CD14-positive monocyte (primary cell): ENCODE results near the gene PDCD4. TPM values are rescaled to one million over a fixed set of nuclear protein-coding genes. Genes with fewer than 3 reads are reported as not detected.

ENCODE experiments used
- DNase-seq, 3 donors: peaks; one replicate each; pipeline ENCODE4 v3.0.0-alpha.2; 2011 to 2022
- H2AFZ ChIP-seq: 2 replicates; pipeline ENCODE4 v1.6.0; 2012; ENCODE audit warnings: mild to moderate bottlenecking, low read depth, low read length, inconsistent platforms; ENCODE audit not compliant: insufficient read depth, poor library complexity, severe bottlenecking
- H3K27ac ChIP-seq, 2 donors: 1 replicate in 1 of 2; 2 replicates in 1 of 2; pipeline ENCODE4 v1.5.1; 2012 to 2013; ENCODE audit warnings: low read length in 2 of 2, control low read depth in 1 of 2, inconsistent platforms in 1 of 2, low read depth in 1 of 2, mild to moderate bottlenecking in 1 of 2
- H3K27me3 ChIP-seq, 2 donors: one replicate each; pipeline versions ENCODE4 v1.6.0 to v1.6.1; 2011 to 2013; ENCODE audit warnings: low read length in 2 of 2; ENCODE audit not compliant: control insufficient read depth in 2 of 2, insufficient read depth in 2 of 2
- H3K36me3 ChIP-seq, 2 donors: replicated peaks in 1 of 2; 1 replicate in 1 of 2; 2 replicates in 1 of 2; pipeline versions ENCODE4 v1.5.1 to v1.6.1; 2012 to 2013; ENCODE audit warnings: low read length in 2 of 2, control low read depth in 1 of 2, inconsistent platforms in 1 of 2, mild to moderate bottlenecking in 1 of 2; ENCODE audit not compliant: insufficient read depth in 2 of 2, control insufficient read depth in 1 of 2
- H3K4me1 ChIP-seq, 2 donors: 1 replicate in 1 of 2; 2 replicates in 1 of 2; pipeline versions ENCODE4 v1.5.1 to v1.6.1; 2012 to 2013; ENCODE audit warnings: low read length in 2 of 2, control low read depth in 1 of 2, inconsistent platforms in 1 of 2, mild to moderate bottlenecking in 1 of 2, moderate library complexity in 1 of 2; ENCODE audit not compliant: insufficient read depth in 2 of 2, control insufficient read depth in 1 of 2
- H3K4me2 ChIP-seq: replicated peaks from 2 replicates; pipeline ENCODE3; 2012; ENCODE audit warnings: low read length, moderate library complexity, mild to moderate bottlenecking; ENCODE audit not compliant: poor library complexity, severe bottlenecking; ENCODE audit errors: extremely low read depth
- H3K4me3 ChIP-seq, 3 experiments: fragments of 200-600 bp in 1 of 3; sonication (generic) in 1 of 3; replicated peaks in 1 of 3; 1 replicate in 2 of 3; 2 replicates in 1 of 3; pipeline ENCODE4 v1.5.1; 2011 to 2013; ENCODE audit warnings: low read length in 3 of 3, mild to moderate bottlenecking in 3 of 3, control low read depth in 2 of 3, low read depth in 2 of 3, inconsistent platforms in 1 of 3, moderate library complexity in 1 of 3
- H3K79me2 ChIP-seq: 2 replicates; pipeline ENCODE4 v1.6.0; 2012; ENCODE audit warnings: mild to moderate bottlenecking, control low read depth, inconsistent platforms, low read length, moderate library complexity; ENCODE audit not compliant: insufficient read depth
- H3K9ac ChIP-seq: 2 replicates; pipeline ENCODE4 v1.6.0; 2017; ENCODE audit warnings: low read length, mild to moderate bottlenecking; ENCODE audit not compliant: insufficient read depth, poor library complexity, severe bottlenecking
- H3K9me3 ChIP-seq, 2 donors: replicated peaks in 1 of 2; 1 replicate in 1 of 2; 2 replicates in 1 of 2; pipeline versions ENCODE4 v1.5.1 to v1.6.1; 2012 to 2013; ENCODE audit warnings: low read length in 2 of 2, control low read depth in 1 of 2; ENCODE audit not compliant: control insufficient read depth in 1 of 2, insufficient read depth in 1 of 2
- H4K20me1 ChIP-seq: 2 replicates; pipeline ENCODE4 v1.6.0; 2012; ENCODE audit warnings: mild to moderate bottlenecking, low read length, control low read depth, moderate library complexity; ENCODE audit not compliant: insufficient read depth
- H3K27ac Mint-ChIP-seq, 7 donors: one replicate each; pipeline ENCODE4 v1.8.0; 2020; ENCODE audit warnings: mild to moderate bottlenecking in 7 of 7, mixed read lengths in 7 of 7, moderate library complexity in 6 of 7, inconsistent platforms in 2 of 7
- H3K27me3 Mint-ChIP-seq, 3 donors: one replicate each; pipeline ENCODE4 v1.8.0; 2021 to 2022; ENCODE audit warnings: low read depth in 3 of 3, mild to moderate bottlenecking in 3 of 3, mixed read lengths in 3 of 3, moderate library complexity in 3 of 3, inconsistent platforms in 1 of 3
- H3K36me3 Mint-ChIP-seq, 2 donors: one replicate each; pipeline ENCODE4 v1.8.0; 2020; ENCODE audit warnings: mixed read lengths in 2 of 2, inconsistent platforms in 1 of 2, mild to moderate bottlenecking in 1 of 2
- H3K4me1 Mint-ChIP-seq: one replicate; pipeline ENCODE4 v1.8.0; 2020; ENCODE audit warnings: mild to moderate bottlenecking, mixed read lengths
- H3K4me3 Mint-ChIP-seq, 2 donors: one replicate each; pipeline ENCODE4 v1.8.0; 2020; ENCODE audit warnings: mild to moderate bottlenecking in 2 of 2, mixed read lengths in 2 of 2, moderate library complexity in 1 of 2
- H3K9me3 Mint-ChIP-seq, 7 donors: one replicate each; pipeline ENCODE4 v1.8.0; 2020 to 2022; ENCODE audit warnings: mixed read lengths in 7 of 7, mild to moderate bottlenecking in 6 of 7, moderate library complexity in 6 of 7, inconsistent platforms in 2 of 7
- CTCF ChIP-seq: fragments of 200-600 bp; IDR thresholded peaks from one replicate; pipeline ENCODE4 v1.8.0; 2022; ENCODE audit warnings: antibody characterized with exemption, mild to moderate bottlenecking
- WGBS: methylation state at CpG from one replicate; pipeline ENCODE4 v1.1.5; 2013; ENCODE audit warnings: missing lambda C conversion rate; ENCODE audit not compliant: insufficient coverage; 5-methylcytosine and 5-hydroxymethylcytosine counted together
- intact Hi-C, 2 donors: fragments of 100-400 bp; cut with micrococcal nuclease; formaldehyde crosslinking; loops; one replicate each; pipeline versions ENCODE4 v1.15.0 to v1.15.1; 2023
- polyA plus RNA-seq, 3 donors: library from polyadenylated mRNA; depleted of rRNA in 1 of 3; unstranded in 2 of 3; stranded (reverse) in 1 of 3; fragments of 300-500 nt in 2 of 3; fragments of >200 nt in 1 of 3; fragmentation: Illumina TruSeq in 2 of 3; gene quantifications; 1 replicate in 2 of 3; 2 replicates in 1 of 3; pipeline ENCODE4 v1.2.3, GENCODE V29; 2012 to 2021

The PDCD4 gene
- polyA plus RNA-seq, 3 donors: 39.8 to 53.4 (median 48.6) TPM

- Mint-ChIP-seq H3K27me3 (no peaks in the 10 kb centered on the region), H3K4me3 (no peak overlapping the region), H3K27ac (no peak overlapping the region), H3K9me3 (peaks cover 0 to 3% (median 0%) of the 10 kb centered on the region in 7 donors), H3K36me3 (peaks cover 39 to 53% of the 10 kb centered on the region in 2 donors), H3K4me1 (peaks cover 15% of the 10 kb centered on the region)
- H2AFZ ChIP-seq: no peak overlapping the region
- no peaks in the 10 kb centered on the region for H3K4me1 ChIP-seq
- TF ChIP-seq CTCF: no peak
- H3K9ac ChIP-seq: no peak overlapping the region
- no peak overlapping the region for H3K27ac ChIP-seq
- peaks cover 2 to 41% of the 10 kb centered on the region in 2 donors for H3K36me3 ChIP-seq
- no peak overlapping the region for H3K4me2 ChIP-seq
- no peaks in the 10 kb centered on the region for H3K9me3 ChIP-seq
- H3K4me3 ChIP-seq: no peak overlapping the region
- peaks cover 100% of the 10 kb centered on the region for H3K79me2 ChIP-seq
- intact Hi-C loops: no loop called here
- no peaks in the 10 kb centered on the region for H3K27me3 ChIP-seq
- no peak for DNase-seq
- WGBS: no CpG with 5 or more reads among the region's 4 CpGs
- H4K20me1 ChIP-seq: peaks cover 100% of the 10 kb centered on the region
Observed at GRCh38 chr10:110939419-110939818, 67.7 kb downstream of the PDCD4 start.

GRCh38 chr10:110944792-110945396 lies 73.2 kb downstream of the PDCD4 start:
- Histone ChIP-seq H3K36me3 (peaks cover 2 to 46% of the 10 kb centered on the region in 2 donors), H3K27ac (no peak overlapping the region), H2AFZ (no peak overlapping the region), H3K4me3 (no peak overlapping the region), H4K20me1 (peaks cover 100% of the 10 kb centered on the region), H3K27me3 (no peaks in the 10 kb centered on the region), H3K4me1 (no peaks in the 10 kb centered on the region), H3K9ac (no peak overlapping the region), H3K4me2 (no peak overlapping the region), H3K9me3 (no peaks in the 10 kb centered on the region), H3K79me2 (peaks cover 100% of the 10 kb centered on the region)
- Mint-ChIP-seq H3K27me3 (no peaks in the 10 kb centered on the region), H3K36me3 (peaks cover 55 to 60% of the 10 kb centered on the region in 2 donors), H3K9me3 (peaks cover 0 to 2% (median 0%) of the 10 kb centered on the region in 7 donors), H3K27ac (peak overlapping the region in 1 of 7 donors; percentile 47), H3K4me3 (no peak overlapping the region), H3K4me1 (peaks cover 26% of the 10 kb centered on the region)
- intact Hi-C loops: no loop called here
- WGBS: 60% methylated on average over 3 of the region's 5 CpGs
- no peak for TF ChIP-seq CTCF
- DNase-seq: no peak
